Measurements from ENCODE around the gene UBR4. TPM values are rescaled to one million over a fixed set of nuclear protein-coding genes. Genes with fewer than 3 reads are reported as not detected.

UBR4 gene
- total RNA-seq, 1 donor = 193 TPM

GRCh38 chr1:19061343-19061742 lies 148.7 kb downstream of the UBR4 start:
- no peak for TF ChIP-seq CTCF (IDR thresholded peaks at IDR 0.05; ENCODE audit: insufficient read depth, low read depth, low read length)
- no peak overlapping the region for H3K4me3 ChIP-seq (ENCODE audit: low read depth, low read length)
- no peak for DNase-seq (ENCODE audit: low read depth)

- TF ChIP-seq CTCF (IDR thresholded peaks at IDR 0.05; ENCODE audit: insufficient read depth, low read depth, low read length) = no peak
- H3K4me3 ChIP-seq (ENCODE audit: low read depth, low read length) = no peak overlapping the region
- DNase-seq (ENCODE audit: low read depth) = no peak
Observed at GRCh38 chr1:19059773-19060172, 150.3 kb downstream of the UBR4 start.

- H3K4me3 ChIP-seq (ENCODE audit: low read depth, low read length) = no peak overlapping the region
- TF ChIP-seq CTCF (IDR thresholded peaks at IDR 0.05; ENCODE audit: insufficient read depth, low read depth, low read length) = no peak
- DNase-seq (ENCODE audit: low read depth) = no peak
Observed at GRCh38 chr1:19058476-19058797, 151.6 kb downstream of the UBR4 start.

- TF ChIP-seq CTCF (IDR thresholded peaks at IDR 0.05; ENCODE audit: insufficient read depth, low read depth, low read length) = no peak
- H3K4me3 ChIP-seq (ENCODE audit: low read depth, low read length) = no peak overlapping the region
- DNase-seq (ENCODE audit: low read depth) = no peak
Observed at GRCh38 chr1:19057784-19058475, 152.1 kb downstream of the UBR4 start.

GRCh38 chr1:19057182-19057779 lies 152.8 kb downstream of the UBR4 start:
- no peak for DNase-seq (ENCODE audit: low read depth)
- no peak for TF ChIP-seq CTCF (IDR thresholded peaks at IDR 0.05; ENCODE audit: insufficient read depth, low read depth, low read length)
- H3K4me3 ChIP-seq (ENCODE audit: low read depth, low read length) = no peak overlapping the region

- no peak for DNase-seq (ENCODE audit: low read depth)
- H3K4me3 ChIP-seq (ENCODE audit: low read depth, low read length) = no peak overlapping the region
- no peak for TF ChIP-seq CTCF (IDR thresholded peaks at IDR 0.05; ENCODE audit: insufficient read depth, low read depth, low read length)
Observed at GRCh38 chr1:19055701-19056100, 154.4 kb downstream of the UBR4 start.

- TF ChIP-seq CTCF (IDR thresholded peaks at IDR 0.05; ENCODE audit: insufficient read depth, low read depth, low read length) = no peak
- no peak for DNase-seq (ENCODE audit: low read depth)
- no peak overlapping the region for H3K4me3 ChIP-seq (ENCODE audit: low read depth, low read length)
Observed at GRCh38 chr1:19055001-19055400, 155.1 kb downstream of the UBR4 start.

All from fibroblast of villous mesenchyme (primary cell).